Measurements from ENCODE around the gene RTN3.

The RTN3 gene

GRCh38 chr11:63708764-63709163 is 27.5 kb downstream of the RTN3 start:
- no peak overlapping the region for H2BK12ac ChIP-seq (ENCODE audit: low read length)

GRCh38 chr11:63709336-63709884 is 28.1 kb downstream of the RTN3 start:
- H2AFZ ChIP-seq (ENCODE audit: insufficient read depth, low read length, poor library complexity): no peak overlapping the region
- H3K9me3 ChIP-seq (ENCODE audit: insufficient read depth, low read depth, low read length): no peaks in the 10 kb centered on the region
- no peak overlapping the region for H3K4me3 ChIP-seq (ENCODE audit: low read depth, low read length)
- no peak overlapping the region for H2BK5ac ChIP-seq (ENCODE audit: low read depth, low read length, poor library complexity)
- H3K79me2 ChIP-seq (ENCODE audit: control insufficient read depth, insufficient read depth, low read length, poor library complexity): no peaks in the 10 kb centered on the region
- H3K79me1 ChIP-seq (ENCODE audit: low read length): no peaks in the 10 kb centered on the region
- WGBS (ENCODE audit: extremely low coverage, insufficient coverage, insufficient read length): no CpG with 5 or more reads among the region's 3 CpGs
- no peak overlapping the region for H3K4ac ChIP-seq (ENCODE audit: low read depth, low read length)
- peaks cover 2 to 3% of the 10 kb centered on the region in 2 experiments for H3K4me1 ChIP-seq (ENCODE audit: control insufficient read depth in 1 of 2, insufficient read depth in 2 of 2, low read length in 2 of 2)
- H4K12ac ChIP-seq (ENCODE audit: low read depth, low read length): no peak overlapping the region
- no peaks in the 10 kb centered on the region for H3K36me3 ChIP-seq (ENCODE audit: control insufficient read depth in 1 of 2, insufficient read depth in 2 of 2, low read length in 2 of 2)
- no peak overlapping the region for H3K27ac ChIP-seq (ENCODE audit: low read depth, low read length)
- H2BK120ac ChIP-seq (ENCODE audit: insufficient read depth, low read length, poor library complexity): no peak overlapping the region
- no peak for DNase-seq
- no peak overlapping the region for H2AK5ac ChIP-seq (ENCODE audit: low read length)
- H4K8ac ChIP-seq (ENCODE audit: low read depth, low read length): no peak overlapping the region
- no peak overlapping the region for H3K23ac ChIP-seq (ENCODE audit: low read length)
- no peak overlapping the region for H3K18ac ChIP-seq (ENCODE audit: low read length)
- no peak overlapping the region for H3K9ac ChIP-seq (ENCODE audit: low read length)
- H4K91ac ChIP-seq (ENCODE audit: low read depth, low read length): no peak overlapping the region
- H3K27me3 ChIP-seq (ENCODE audit: insufficient read depth, low read length): no peaks in the 10 kb centered on the region
- no peak overlapping the region for H3K14ac ChIP-seq (ENCODE audit: low read length)
- H2BK12ac ChIP-seq (ENCODE audit: low read length): no peak overlapping the region
- no peak overlapping the region for H3K4me2 ChIP-seq (ENCODE audit: low read length)

More at GRCh38 chr11:63708764-63709163, 27.5 kb downstream of the RTN3 start:
- Histone ChIP-seq H3K4me3 (ENCODE audit: low read depth, low read length) (no peak overlapping the region), H3K4me1 (ENCODE audit: control insufficient read depth in 1 of 2, insufficient read depth in 2 of 2, low read length in 2 of 2) (peaks cover 2 to 3% of the 10 kb centered on the region in 2 experiments), H3K4me2 (ENCODE audit: low read length) (no peak overlapping the region), H4K8ac (ENCODE audit: low read depth, low read length) (no peak overlapping the region), H2AFZ (ENCODE audit: insufficient read depth, low read length, poor library complexity) (no peak overlapping the region), H3K4ac (ENCODE audit: low read depth, low read length) (no peak overlapping the region), H3K18ac (ENCODE audit: low read length) (no peak overlapping the region), H3K79me2 (ENCODE audit: control insufficient read depth, insufficient read depth, low read length, poor library complexity) (no peaks in the 10 kb centered on the region), H3K9me3 (ENCODE audit: insufficient read depth, low read depth, low read length) (no peaks in the 10 kb centered on the region), H3K27me3 (ENCODE audit: insufficient read depth, low read length) (no peaks in the 10 kb centered on the region), H3K9ac (ENCODE audit: low read length) (no peak overlapping the region), H3K79me1 (ENCODE audit: low read length) (no peaks in the 10 kb centered on the region), H4K12ac (ENCODE audit: low read depth, low read length) (no peak overlapping the region), H2BK120ac (ENCODE audit: insufficient read depth, low read length, poor library complexity) (no peak overlapping the region), H2BK5ac (ENCODE audit: low read depth, low read length, poor library complexity) (no peak overlapping the region), H3K36me3 (ENCODE audit: control insufficient read depth in 1 of 2, insufficient read depth in 2 of 2, low read length in 2 of 2) (no peaks in the 10 kb centered on the region), H4K91ac (ENCODE audit: low read depth, low read length) (no peak overlapping the region), H2AK5ac (ENCODE audit: low read length) (no peak overlapping the region), H3K23ac (ENCODE audit: low read length) (no peak overlapping the region), H3K27ac (ENCODE audit: low read depth, low read length) (no peak overlapping the region), H3K14ac (ENCODE audit: low read length) (no peak overlapping the region)
- no CpG with 5 or more reads among the region's 1 CpG for WGBS (ENCODE audit: extremely low coverage, insufficient coverage, insufficient read length)
- DNase-seq: no peak

- H3K79me1 ChIP-seq (ENCODE audit: low read length): no peaks in the 10 kb centered on the region
- H2BK5ac ChIP-seq (ENCODE audit: low read depth, low read length, poor library complexity): no peak overlapping the region
- no peaks in the 10 kb centered on the region for H3K79me2 ChIP-seq (ENCODE audit: control insufficient read depth, insufficient read depth, low read length, poor library complexity)
- H4K12ac ChIP-seq (ENCODE audit: low read depth, low read length): no peak overlapping the region
- no peak overlapping the region for H4K91ac ChIP-seq (ENCODE audit: low read depth, low read length)
- H3K36me3 ChIP-seq (ENCODE audit: control insufficient read depth in 1 of 2, insufficient read depth in 2 of 2, low read length in 2 of 2): no peaks in the 10 kb centered on the region
- DNase-seq: peak; percentile 92 to 96
- H3K27ac ChIP-seq (ENCODE audit: low read depth, low read length): no peak overlapping the region
- no peak overlapping the region for H3K14ac ChIP-seq (ENCODE audit: low read length)
- H2AK5ac ChIP-seq (ENCODE audit: low read length): no peak overlapping the region
- H3K23ac ChIP-seq (ENCODE audit: low read length): no peak overlapping the region
- H3K4me2 ChIP-seq (ENCODE audit: low read length): no peak overlapping the region
- H3K9ac ChIP-seq (ENCODE audit: low read length): no peak overlapping the region
- no peak overlapping the region for H3K4ac ChIP-seq (ENCODE audit: low read depth, low read length)
- no peaks in the 10 kb centered on the region for H3K27me3 ChIP-seq (ENCODE audit: insufficient read depth, low read length)
- no CpG with 5 or more reads among the region's 11 CpGs for WGBS (ENCODE audit: extremely low coverage, insufficient coverage, insufficient read length)
- H2AFZ ChIP-seq (ENCODE audit: insufficient read depth, low read length, poor library complexity): no peak overlapping the region
- H3K9me3 ChIP-seq (ENCODE audit: insufficient read depth, low read depth, low read length): no peaks in the 10 kb centered on the region
- no peak overlapping the region for H4K8ac ChIP-seq (ENCODE audit: low read depth, low read length)
- H2BK120ac ChIP-seq (ENCODE audit: insufficient read depth, low read length, poor library complexity): peak overlapping the region; percentile 18
- no peak overlapping the region for H3K4me3 ChIP-seq (ENCODE audit: low read depth, low read length)
- peaks cover 2 to 3% of the 10 kb centered on the region in 2 experiments for H3K4me1 ChIP-seq (ENCODE audit: control insufficient read depth in 1 of 2, insufficient read depth in 2 of 2, low read length in 2 of 2)
- H2BK12ac ChIP-seq (ENCODE audit: low read length): no peak overlapping the region
- no peak overlapping the region for H3K18ac ChIP-seq (ENCODE audit: low read length)
These were observed 29.3 kb downstream of the RTN3 start for GRCh38 chr11:63710476-63711217.

GRCh38 chr11:63711838-63712237 is 30.5 kb downstream of the RTN3 start:
- Histone ChIP-seq H3K27me3 (ENCODE audit: insufficient read depth, low read length) (no peaks in the 10 kb centered on the region), H4K8ac (ENCODE audit: low read depth, low read length) (no peak overlapping the region)

More at GRCh38 chr11:63711838-63712237, 30.5 kb downstream of the RTN3 start:
- Histone ChIP-seq H2BK120ac (ENCODE audit: insufficient read depth, low read length, poor library complexity) (no peak overlapping the region), H2BK12ac (ENCODE audit: low read length) (no peak overlapping the region), H3K14ac (ENCODE audit: low read length) (no peak overlapping the region), H3K4me2 (ENCODE audit: low read length) (no peak overlapping the region), H4K91ac (ENCODE audit: low read depth, low read length) (no peak overlapping the region), H3K4me3 (ENCODE audit: low read depth, low read length) (no peak overlapping the region), H3K23ac (ENCODE audit: low read length) (no peak overlapping the region), H3K9ac (ENCODE audit: low read length) (no peak overlapping the region), H3K4me1 (ENCODE audit: control insufficient read depth in 1 of 2, insufficient read depth in 2 of 2, low read length in 2 of 2) (peaks cover 2 to 3% of the 10 kb centered on the region in 2 experiments), H2BK5ac (ENCODE audit: low read depth, low read length, poor library complexity) (no peak overlapping the region), H3K36me3 (ENCODE audit: control insufficient read depth in 1 of 2, insufficient read depth in 2 of 2, low read length in 2 of 2) (no peaks in the 10 kb centered on the region), H2AFZ (ENCODE audit: insufficient read depth, low read length, poor library complexity) (no peak overlapping the region), H2AK5ac (ENCODE audit: low read length) (no peak overlapping the region), H3K79me1 (ENCODE audit: low read length) (no peaks in the 10 kb centered on the region), H3K27ac (ENCODE audit: low read depth, low read length) (no peak overlapping the region), H4K12ac (ENCODE audit: low read depth, low read length) (no peak overlapping the region), H3K18ac (ENCODE audit: low read length) (no peak overlapping the region), H3K79me2 (ENCODE audit: control insufficient read depth, insufficient read depth, low read length, poor library complexity) (no peaks in the 10 kb centered on the region), H3K4ac (ENCODE audit: low read depth, low read length) (no peak overlapping the region), H3K9me3 (ENCODE audit: insufficient read depth, low read depth, low read length) (no peaks in the 10 kb centered on the region)
- DNase-seq: peak; percentile 75 to 94
- no CpG with 5 or more reads among the region's 6 CpGs for WGBS (ENCODE audit: extremely low coverage, insufficient coverage, insufficient read length)

Data from trophoblast cell (in vitro differentiated cells and primary cell).